GM18499 (cell line): Measurements from ENCODE around the gene NAA80.

Experiments used
- ATAC-seq: cut with Tn5 transposase; IDR thresholded peaks from one replicate; pipeline ENCODE4 v1.9.1; 2021; ENCODE audit warnings: moderate number of reproducible peaks; ENCODE audit not compliant: insufficient read depth, unreplicated experiment

The NAA80 gene

GRCh38 chr3:50298836-50299637 lies at the start of gene NAA80, which contains the start of gene HYAL3:
TSS of gene NAA80 (minus strand) at chr3:50299405. CDS start at chr3:50297463, 1,942 bp downstream.
TSS of gene HYAL3 (minus strand) at chr3:50299405. CDS start at chr3:50295602, 3,803 bp downstream.
- ATAC-seq = peak; percentile 66

- no peak for ATAC-seq
Measured at GRCh38 chr3:50347187-50347813, 48.1 kb upstream of the NAA80 start.

GRCh38 chr3:50345586-50346234 lies 46.5 kb upstream of the NAA80 start, which contains the start of gene ZMYND10:
TSS of gene ZMYND10 (minus strand) at chr3:50345732. CDS start at chr3:50345579, 153 bp downstream.
- ATAC-seq = no peak

- ATAC-seq = no peak
Measured at GRCh38 chr3:50345008-50345407, 45.8 kb upstream of the NAA80 start.

- ATAC-seq = no peak
Measured at GRCh38 chr3:50342813-50343633, 43.8 kb upstream of the NAA80 start.

- ATAC-seq = no peak
Measured at GRCh38 chr3:50341996-50342650, 42.9 kb upstream of the NAA80 start.

- ATAC-seq = no peak
Measured at GRCh38 chr3:50341537-50341936, 42.3 kb upstream of the NAA80 start.

- ATAC-seq = no peak
Measured at GRCh38 chr3:50340448-50341329, 41.5 kb upstream of the NAA80 start, which contains the start of gene RASSF1. TSS of gene RASSF1 (minus strand) at chr3:50340836. CDS start at chr3:50340805, 31 bp downstream.

- no peak for ATAC-seq
Measured at GRCh38 chr3:50340147-50340447, 40.9 kb upstream of the NAA80 start.

GRCh38 chr3:50339485-50340146 lies 40.4 kb upstream of the NAA80 start:
- ATAC-seq = no peak

GRCh38 chr3:50338965-50339364 lies 39.8 kb upstream of the NAA80 start:
- no peak for ATAC-seq

- ATAC-seq = peak; percentile 64
Measured at GRCh38 chr3:50337175-50337861, 38.1 kb upstream of the NAA80 start.

- ATAC-seq = no peak
Measured at GRCh38 chr3:50336452-50337174, 37.4 kb upstream of the NAA80 start.

GRCh38 chr3:50334339-50335075 lies 35.3 kb upstream of the NAA80 start:
- no peak for ATAC-seq

- ATAC-seq = no peak
Measured at GRCh38 chr3:50333744-50334328, 34.6 kb upstream of the NAA80 start.

- no peak for ATAC-seq
Measured at GRCh38 chr3:50331364-50331907, 32.2 kb upstream of the NAA80 start.
